ENCODE data around the gene CDK6. TPM values are rescaled to one million over a fixed set of nuclear protein-coding genes. Genes with fewer than 3 reads are reported as not detected.
"Not testable (repeated sequence)": the region's sequence is repeated elsewhere in the genome, so short reads cannot be mapped to it uniquely, and the experiment has no call there.

The CDK6 gene
- total RNA-seq, 1 donor from 2014 or later: 48.2 TPM

DNA sequence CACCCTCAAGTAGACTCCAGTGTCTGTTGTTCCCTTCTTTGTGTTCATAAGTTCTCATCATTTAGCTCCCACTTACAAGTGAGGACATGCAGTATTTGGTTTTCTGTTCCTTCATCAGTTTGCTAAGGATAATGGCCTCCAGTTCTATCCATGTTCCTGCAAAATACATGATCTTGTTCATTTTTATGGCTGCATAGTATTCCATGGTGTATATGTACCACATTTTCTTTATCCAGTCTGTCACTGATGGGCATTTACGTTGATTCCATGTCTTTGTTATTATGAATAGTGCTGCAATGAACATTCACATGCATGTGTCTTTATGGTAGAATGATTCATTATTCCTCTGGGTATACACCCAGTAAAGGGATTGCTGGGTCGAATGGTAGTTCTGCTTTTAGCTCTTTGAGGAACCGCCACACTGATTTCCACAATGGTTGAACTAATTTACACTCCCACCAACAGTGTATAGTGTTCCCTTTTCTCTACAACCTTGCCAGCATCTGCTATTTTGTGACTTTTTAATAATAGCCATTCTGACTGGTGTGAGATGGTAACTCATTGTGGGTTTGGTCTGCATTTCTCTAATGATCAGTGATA is 79.0 kb downstream of the CDK6 start:
- DNase-seq: not testable (repeated sequence)

GRCh38 chr7:92755680-92756079 is 80.7 kb downstream of the CDK6 start:
- DNase-seq: no peak

DNA sequence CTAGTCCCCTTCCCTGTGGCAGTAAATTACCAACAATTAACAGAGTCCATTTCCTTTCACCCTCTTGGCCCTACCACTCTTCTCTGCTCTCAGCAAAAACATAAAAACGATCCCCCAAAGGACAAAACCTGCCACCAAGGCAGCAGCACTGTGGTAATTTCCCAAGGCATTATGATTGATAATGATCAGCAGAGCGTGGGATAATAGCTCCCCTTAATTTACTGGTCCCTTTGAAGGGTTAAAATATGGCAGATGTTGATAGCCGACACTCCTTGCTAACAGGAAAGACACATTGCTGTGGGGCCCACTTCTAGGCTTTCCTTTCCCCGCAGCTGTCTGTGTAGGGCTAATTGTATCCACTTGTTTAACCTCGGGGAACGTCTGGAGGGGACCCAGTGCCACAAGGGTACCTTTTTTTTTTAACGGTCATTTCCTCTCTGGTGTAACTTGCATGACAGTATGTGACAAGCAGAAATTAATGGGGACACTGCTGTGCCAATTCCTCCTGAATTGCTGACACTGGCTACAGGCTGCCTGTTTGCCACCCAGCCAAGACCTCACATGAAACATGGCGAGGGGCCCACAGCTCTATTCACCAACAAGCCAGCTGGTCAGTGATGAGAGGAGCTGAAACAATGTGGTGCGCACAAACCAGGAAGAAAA is 81.3 kb downstream of the CDK6 start:
- no peak for DNase-seq

DNA sequence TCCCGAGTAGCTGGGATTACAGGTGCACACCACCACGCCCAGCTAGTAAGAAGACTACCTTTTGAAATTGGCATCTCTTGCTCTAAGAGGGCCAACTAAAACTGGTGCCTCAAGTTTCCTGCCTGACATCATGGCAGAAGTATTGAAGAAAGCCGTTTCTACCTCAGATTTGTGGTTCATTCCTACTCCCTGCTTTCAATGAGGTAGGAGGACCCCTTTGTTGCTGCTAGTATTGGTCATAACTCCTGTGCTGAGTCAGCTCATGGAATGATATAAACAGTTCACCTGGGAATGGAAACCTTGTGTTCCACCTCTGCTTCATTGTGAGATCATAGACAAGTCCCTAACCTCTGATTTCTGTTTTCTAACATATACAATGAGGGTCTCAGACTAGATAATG is 82.8 kb downstream of the CDK6 start:
- no peak for DNase-seq

DNA sequence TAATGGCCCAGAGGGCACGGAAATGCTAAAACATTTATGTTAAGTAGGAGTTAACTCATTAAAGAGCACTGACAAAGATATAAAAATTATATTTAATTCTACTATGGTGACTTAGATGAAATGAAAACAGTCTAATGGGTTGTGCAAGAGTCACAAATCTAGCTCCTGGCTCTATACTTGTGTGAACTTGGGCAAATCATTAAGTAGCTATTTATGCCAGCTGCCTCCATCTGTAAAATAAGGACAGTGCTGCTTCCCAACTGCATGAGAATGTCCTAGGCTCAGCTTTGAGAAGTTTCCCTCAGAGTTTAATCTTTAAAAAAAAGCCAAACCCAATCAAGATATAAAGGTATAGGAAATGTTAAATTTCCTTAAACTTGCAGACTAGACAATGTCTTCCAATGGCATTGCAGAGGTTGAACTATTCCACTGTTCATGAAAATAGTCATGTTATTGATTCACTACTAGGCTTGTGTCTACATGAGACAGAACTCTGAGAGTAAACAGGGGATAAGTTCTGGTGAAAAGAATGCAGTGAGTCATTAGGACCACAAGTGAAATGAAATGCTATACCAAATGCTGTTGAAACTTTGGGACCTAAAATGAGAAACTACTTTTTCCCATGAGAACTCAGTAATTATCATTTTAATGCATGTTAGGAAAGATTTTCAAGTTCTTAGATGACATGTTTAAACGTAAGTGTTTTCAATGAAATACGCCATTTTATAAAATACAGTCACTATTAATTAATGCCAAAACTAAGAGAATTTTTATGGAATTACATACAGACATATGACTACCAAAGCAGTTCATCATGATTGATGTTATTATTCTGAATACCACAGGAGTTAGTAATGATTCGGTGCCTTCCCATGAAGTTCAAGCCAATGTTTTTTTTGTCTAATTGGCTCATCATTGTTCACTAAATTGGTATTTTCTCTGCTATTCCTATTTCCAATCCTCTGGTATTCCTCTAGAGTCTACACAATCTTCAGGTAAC is 84.2 kb downstream of the CDK6 start:
- peak; percentile 62 for DNase-seq

DNA sequence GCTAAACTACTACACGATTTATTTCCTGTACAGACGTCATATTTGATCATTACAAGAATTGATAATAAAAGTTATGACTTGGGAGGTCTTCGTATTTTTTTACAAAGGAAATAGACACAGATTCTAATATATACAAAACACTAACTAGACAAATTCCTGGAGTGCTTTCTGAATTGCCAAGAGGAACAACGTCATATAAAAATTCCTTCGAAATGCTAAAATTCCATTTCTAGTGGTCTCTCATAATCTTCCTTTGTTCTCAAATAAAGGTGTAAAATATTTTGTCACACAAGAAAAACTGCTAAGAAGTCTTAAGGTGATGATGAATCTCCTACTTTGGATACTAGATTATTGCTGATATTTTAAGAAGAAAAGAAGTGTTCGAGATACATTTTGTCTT is 85.4 kb downstream of the CDK6 start:
- DNase-seq: no peak

GRCh38 chr7:92750447-92750839 is 85.9 kb downstream of the CDK6 start:
- DNase-seq: no peak

GRCh38 chr7:92749832-92750446 is 86.4 kb downstream of the CDK6 start:
- no peak for DNase-seq

DNA sequence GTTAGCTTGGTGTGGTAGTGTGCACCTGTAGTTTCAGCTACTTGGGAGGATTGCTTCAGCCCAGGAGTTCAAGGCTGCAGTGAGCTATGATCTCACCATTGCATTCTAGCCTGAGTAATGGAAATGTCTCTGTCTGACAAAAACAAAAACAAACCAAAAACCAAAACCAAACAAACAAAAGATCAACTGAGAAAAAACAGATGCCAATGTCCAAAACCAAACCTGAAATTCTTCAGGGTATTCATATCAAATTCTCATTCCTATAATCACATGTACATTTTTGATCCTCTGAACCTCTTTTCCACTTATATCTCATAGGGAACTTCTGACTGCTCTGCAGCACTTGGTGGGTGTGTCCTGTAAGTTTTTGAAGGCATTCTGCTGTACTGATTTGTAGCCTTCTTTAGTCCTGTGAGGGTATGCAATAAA is 87.0 kb downstream of the CDK6 start:
- no peak for DNase-seq

DNA sequence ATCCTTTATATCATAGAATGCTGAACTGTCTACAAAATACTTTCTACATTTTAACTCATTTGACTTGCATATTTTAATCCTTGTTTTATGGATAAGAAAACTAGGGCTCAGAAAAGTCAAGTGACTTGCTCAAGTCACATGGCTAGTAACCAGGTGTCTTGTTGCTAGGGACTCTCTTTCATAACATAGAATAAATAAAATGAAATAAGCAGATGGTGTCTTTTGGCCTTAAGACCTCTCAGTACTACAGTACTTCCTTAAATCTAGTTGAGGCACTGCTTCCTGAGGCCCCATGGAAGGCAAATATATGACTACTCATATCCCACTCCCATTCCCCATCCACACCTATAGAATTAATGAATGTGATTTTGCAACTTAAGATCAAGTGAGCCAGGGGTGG is 87.9 kb downstream of the CDK6 start:
- no peak for DNase-seq

GRCh38 chr7:92747041-92747835 is 89.1 kb downstream of the CDK6 start:
- no peak for DNase-seq

DNA sequence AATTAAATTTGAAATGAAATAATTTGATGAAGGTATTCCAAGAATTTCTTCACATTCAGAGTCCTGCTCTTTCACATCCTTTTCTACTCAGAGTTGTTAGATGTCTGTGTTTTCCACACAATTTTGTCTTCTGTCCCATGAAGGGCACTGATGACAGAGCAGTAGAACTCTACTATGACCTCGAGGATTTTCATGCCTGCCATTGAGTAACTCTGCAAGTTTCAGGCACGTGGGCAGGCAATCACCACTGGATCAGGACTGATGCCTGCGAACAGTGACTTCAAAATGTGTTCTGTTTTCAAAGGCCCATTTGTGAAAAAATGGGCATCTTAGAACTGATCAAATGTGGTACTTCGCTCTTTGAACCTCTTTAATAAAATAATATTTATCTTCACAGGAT is 91.1 kb downstream of the CDK6 start:
- DNase-seq: no peak

- not testable (repeated sequence) for DNase-seq
These were observed 92.2 kb downstream of the CDK6 start for GRCh38 chr7:92744180-92744579.

DNA sequence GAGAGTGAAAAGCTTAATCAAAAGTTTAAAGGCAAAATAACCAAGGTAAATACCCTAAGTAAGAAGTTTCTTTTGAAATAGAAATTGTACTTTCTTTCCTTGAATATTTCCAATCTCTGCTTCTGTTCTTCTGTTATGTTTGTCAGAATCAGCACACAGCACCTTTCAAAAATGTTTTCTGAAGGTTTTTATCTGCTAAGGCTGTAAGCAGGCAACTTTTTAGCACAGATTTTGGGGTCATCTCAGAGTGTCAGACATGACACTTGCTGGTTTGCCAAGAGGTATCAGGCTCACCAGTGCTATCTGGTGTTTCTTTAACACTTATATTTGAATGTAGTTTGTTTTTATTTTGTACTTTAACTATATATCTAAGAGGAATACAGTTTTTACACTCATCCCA is 94.2 kb downstream of the CDK6 start:
- no peak for DNase-seq

GRCh38 chr7:92740700-92741126 is 95.7 kb downstream of the CDK6 start:
- no peak for DNase-seq

GRCh38 chr7:92740134-92740533 is 96.2 kb downstream of the CDK6 start:
- DNase-seq: no peak

- DNase-seq: no peak
These were observed 97.3 kb downstream of the CDK6 start for GRCh38 chr7:92739091-92739490.

DNA sequence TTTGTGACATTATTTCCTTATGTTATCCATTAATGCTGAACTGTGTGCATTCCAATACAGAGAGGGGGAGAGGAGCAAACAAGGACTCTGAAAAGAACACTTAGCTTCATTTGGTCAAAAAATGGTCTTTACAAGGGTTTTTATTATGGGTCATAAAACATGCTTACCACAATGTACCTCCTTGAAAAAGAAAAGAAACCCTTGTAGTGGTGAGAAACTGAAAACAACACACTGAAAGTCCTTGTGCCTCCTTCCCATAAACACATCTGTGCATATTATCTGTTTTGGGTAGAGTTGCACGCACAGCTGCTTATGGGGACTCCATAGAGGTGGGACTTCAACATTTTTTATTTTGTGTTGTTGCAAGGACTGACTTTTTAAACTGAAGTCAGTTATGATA is 98.7 kb downstream of the CDK6 start:
- no peak for DNase-seq

- no peak for DNase-seq
These were observed 99.5 kb downstream of the CDK6 start for GRCh38 chr7:92736870-92737269.

GRCh38 chr7:92735707-92736106 is 100.7 kb downstream of the CDK6 start:
- no peak for DNase-seq

DNA sequence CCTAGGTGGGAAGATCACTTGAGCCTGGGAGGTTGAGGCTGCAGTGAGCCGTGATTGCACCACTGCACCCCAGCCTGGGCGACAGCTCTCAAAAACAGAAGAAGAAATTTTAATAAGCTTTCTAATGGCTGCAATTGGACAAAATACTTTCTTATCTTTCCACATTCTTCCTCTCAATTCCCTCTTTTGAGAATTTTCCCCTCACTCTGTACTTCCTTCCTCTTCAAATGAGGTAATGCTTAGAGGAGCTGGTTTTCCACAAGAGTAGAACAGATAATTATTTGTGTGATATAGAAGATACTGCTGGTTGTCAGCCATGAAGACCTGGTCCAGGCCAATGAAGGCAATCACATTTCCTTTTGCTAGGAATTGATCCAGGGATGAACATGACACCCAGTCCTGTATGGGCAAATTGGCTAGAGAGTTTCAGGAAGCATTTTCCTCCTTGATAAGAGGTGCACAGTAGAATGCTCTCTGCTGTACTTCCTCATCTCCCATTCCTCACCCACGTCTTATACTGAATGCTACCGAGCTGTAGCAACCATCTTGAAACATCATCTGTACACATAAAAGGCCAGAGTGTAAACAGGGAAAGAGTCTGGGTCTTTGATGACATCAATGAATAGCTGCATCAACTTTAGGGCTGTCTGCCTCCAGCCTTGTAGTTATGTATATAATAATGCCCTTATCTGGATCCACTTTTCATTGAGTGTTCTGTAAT is 103.9 kb downstream of the CDK6 start:
- no peak for DNase-seq
